GM21381 (cell line): Measurements from ENCODE around the gene AMD1.
"Not testable (repeated sequence)": the region's sequence is repeated elsewhere in the genome, so short reads cannot be mapped to it uniquely, and the experiment has no call there.

Experiments
- ATAC-seq: cut with Tn5 transposase; IDR thresholded peaks from one replicate; pipeline ENCODE4 v1.9.1; 2021; ENCODE audit warnings: mild to moderate bottlenecking, moderate library complexity; ENCODE audit not compliant: unreplicated experiment

AMD1 gene

DNA sequence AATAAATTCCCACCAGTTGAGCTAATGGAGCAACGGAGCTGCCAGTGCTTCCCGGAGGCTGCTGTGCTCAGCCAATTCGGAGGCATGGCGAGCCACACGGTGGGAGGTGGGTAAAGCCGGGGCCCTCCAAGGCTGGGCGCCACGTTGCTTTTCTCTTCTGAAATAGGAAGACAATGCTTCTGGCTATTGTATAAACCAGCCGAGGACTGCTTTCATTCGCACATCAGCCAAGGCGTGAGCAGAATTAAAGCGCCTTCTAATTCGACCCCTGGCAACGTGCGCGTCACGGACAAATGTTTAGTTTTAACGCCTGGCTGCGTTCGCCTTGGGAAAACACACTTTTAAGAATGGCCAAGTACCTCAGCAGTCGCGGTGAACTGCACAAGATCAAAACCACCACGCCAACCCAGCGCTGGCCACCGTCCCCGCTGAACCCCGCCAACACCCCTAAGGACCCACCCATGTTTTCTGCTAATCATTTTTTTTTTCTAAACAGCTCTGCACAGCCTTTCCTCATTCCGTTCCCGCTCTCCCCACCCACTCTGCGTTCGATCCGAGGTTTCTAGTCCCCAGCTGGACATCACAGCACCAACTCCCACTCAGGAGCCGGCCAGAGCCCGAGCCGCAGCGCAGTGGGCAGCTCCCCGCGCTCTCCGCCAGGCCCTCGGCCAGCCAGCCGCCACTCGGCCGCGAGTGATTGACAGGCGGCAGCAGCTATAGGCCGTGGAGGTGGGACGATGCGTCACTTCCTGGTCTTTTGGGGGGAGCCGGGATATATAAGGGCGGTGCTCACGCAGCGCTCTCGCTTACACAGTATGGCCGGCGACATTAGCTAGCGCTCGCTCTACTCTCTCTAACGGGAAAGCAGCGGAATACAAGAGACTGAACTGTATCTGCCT is at the start of gene AMD1:
Gene AMD1 (plus strand): TSS at position 805 of the 899 bp plus-strand sequence. CDS start 321 bp downstream, outside the sequence.
- peak; percentile 72 for ATAC-seq

DNA sequence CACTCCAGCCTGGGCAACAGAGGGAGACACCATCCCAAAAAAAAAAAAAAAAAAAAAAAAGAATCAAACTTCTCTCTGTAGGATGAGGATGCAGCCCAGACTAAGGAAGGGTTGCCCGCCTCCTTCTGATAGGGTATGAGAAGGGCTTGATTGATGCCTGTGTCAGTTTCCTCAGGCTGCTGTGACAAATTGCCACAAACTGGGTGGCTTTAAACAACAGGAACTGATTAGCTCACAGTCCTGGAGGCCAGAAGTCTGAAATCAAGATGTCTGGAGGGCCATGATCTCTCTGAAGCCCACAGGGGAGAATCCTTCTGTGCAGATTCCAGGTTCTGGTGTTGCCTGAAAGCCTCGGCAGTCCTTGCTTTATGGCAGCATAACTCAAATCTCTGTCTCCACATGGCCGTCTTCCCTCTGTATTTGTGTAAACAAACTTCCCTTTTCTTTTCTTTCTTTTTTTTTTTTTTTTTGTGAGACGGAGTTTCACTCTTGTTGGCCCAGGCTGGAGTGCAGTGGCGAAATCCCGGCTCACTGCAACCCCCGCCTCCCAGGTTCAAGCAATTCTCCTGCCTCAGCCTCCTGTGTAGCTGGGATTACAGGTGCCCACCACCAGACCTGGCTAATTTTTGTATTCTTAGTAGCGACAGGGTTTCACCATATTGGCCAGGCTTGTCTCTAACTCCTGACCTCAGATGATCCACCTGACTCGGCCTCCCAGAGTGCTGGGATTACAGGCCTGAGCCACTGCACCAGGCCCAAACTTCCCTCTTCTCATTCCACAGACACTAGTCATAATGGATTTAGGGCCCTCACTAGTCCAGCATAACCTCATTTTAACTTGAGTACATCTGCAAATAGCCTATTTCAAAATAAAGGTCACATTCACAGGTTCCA is 48.1 kb upstream of the AMD1 start:
- no peak for ATAC-seq

DNA sequence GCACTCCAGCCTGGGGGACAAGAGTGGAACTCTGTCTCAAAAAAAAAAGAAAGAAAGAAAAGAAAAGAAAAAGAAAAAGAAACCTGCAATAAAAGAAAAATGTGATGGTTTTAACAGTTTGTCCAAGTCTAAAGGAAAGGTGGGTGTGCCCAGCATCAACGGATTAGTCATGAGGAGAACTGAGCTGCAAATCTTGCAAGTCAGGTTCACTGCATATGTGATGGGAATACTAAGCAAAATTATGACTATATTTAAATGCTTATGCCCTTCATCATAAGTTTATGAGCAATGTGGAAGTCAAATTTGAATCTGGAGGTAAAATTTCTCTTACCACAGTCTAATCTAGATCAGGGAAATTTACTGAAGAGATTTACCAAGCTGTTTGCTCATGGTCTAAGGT is 46.2 kb upstream of the AMD1 start:
- ATAC-seq = no peak

DNA sequence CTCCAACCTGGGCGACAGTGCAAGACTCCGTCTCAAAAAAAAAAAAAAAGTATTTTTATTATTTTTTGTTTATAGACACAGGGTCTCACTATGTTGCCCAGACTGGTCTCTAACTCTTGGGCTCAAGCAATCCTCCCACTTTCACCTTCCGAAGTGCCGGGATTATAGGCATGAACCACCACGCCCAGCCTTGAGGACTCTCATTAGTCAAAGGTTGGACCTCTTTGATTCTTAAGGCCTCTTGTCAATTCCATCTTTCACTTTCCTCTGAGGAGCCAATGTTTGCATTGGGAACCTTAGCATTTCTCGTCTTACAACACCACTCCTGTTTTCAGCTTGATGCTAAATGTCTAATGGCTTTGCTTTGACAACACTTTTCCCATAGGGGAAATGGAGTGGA is 43.2 kb upstream of the AMD1 start:
- ATAC-seq = no peak

DNA sequence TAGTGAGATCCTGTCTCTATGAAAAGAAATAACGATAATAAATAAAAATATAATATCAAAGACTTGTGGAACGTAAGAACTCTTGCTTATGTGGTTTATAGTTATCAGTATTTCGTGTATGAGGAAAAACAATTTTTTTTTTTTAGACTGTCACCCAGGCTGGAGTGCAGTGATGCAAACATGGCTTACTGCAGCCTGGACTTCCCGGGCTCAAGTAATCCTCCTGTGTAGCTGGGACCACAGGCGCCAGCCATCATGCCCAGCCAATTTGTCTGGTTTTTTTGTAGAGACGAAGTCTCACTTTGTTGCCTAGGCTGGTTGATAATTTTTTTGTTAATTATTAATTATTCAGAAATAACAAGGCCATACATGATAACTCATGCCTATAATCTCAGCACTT is 40.8 kb upstream of the AMD1 start:
- no peak for ATAC-seq

DNA sequence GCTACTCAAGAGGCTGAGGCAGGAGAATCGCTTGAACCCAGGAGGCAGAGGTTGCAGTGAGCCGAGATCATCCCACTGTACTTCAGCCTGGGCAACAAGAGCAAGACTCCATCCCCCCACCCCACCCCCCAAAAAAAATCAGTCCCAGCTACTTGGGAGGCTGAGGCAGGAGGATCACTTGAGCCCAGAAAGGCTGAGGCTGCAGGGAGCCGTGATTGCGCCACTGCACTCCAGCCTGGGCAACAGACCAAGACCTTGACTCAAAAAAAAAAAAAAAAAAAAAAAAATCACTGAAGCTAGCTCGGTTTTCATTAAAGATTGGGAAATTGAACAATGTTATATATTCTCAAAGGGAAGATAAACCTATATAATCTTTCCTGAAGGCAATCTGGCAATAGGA is 38.8 kb upstream of the AMD1 start:
- ATAC-seq = not testable (repeated sequence)

DNA sequence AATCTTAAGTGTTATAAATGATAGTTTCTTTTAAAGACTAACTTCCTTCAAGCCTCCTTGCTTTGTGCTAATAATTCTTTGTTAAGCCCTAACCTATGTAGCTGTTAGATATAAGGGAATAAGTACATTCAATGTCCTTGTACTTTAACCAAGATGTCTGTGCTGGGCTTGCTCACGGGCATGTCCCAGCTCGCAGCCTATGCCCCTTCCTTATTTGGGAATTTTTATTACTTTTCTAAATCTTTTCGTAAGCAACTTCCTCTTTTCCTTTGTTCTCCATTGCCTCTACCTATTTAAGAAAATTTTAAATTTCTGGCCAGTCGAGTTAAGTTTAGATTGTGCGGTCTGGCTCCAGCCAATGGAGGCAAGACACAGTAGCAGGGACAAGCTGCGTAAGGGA is 33.3 kb upstream of the AMD1 start:
- ATAC-seq = no peak

DNA sequence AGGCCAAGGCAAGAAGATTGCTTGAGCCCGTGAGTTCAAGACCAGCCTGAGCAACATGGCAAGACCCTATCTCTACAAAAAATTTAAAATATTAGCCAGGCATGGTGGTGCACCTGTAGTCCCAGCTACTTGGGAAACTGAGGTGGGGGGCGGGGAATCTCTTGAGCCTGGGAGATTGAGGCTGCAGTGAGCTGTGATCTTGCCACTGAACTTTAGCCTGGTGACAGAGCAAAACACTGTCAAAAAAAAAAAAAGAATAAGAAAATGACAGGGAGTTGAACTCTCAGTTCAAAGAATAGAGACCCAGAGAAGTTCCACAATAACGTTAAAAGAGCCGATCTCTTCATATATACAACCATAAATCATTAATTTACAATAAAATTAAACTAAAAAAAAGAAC is 24.8 kb upstream of the AMD1 start:
- ATAC-seq = no peak

DNA sequence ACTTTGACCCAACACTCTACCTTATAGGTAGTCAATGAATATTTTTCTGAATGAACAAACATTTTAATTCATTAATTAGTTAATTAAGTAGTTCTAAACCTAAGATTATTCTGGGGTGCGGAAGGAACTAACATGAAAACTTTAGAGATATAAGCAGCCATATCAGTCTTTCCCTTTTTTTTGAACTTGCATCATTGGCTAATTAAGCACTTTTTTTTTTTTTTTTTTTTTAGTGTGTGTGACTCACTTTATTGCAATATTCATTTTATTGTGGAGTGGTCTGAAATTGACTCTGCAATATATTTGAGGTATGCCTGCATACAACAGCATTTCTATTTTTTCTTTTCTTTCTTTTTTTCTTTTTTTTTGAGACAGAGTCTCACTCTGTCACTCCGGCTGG is 21.8 kb upstream of the AMD1 start:
- no peak for ATAC-seq

DNA sequence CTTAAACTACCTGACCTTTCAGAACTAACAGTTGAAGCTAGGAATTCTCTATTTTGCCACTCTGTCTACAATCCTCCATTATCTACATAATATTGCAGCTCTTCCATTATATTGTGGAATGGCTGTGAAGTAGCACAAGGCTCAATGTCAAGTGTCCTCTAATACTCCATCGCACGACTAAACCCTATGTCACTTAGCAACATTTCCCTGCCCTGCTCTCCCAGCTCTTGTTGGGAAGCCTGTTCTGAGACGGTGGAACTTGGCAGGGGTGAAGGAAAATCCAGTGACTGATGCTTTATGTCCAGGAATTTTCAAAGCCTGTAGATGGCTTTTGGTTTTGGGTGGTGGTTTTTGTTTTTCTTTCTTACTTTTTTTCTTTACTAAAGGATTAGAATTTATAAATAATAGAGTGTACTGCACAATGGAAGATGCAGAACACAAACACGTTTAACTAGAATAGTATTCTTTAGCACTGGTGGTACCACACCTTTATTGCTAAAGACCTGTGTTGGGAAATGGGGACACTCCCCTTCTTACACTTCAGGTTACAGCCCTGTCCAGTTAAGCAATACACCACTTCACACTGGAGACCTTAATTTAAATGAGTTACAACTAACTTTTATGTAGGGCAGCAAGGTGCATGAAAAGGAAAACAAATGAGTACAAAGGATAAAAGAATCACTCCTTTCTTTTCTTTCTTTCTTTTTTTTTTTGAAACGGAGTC is 20.7 kb upstream of the AMD1 start:
- no peak for ATAC-seq

DNA sequence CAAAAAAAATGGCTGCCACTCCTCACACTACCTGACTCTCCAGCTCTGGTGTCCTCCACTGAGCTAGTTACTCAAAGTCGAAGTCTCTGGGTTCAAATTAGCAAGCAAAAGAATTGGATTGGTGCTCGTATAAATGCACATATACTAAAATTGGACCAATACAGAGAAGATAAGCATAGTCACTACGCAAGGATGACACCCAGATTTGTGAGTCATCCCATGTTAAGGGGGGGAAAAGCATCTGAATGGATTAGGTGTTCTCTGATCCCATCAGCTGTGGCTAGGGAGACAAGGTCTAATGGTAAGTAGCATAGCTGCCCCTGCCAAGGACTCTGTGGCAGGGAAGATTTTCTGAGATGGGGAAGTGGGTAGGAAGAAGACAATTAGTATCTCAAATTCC is 18.3 kb upstream of the AMD1 start:
- no peak for ATAC-seq

DNA sequence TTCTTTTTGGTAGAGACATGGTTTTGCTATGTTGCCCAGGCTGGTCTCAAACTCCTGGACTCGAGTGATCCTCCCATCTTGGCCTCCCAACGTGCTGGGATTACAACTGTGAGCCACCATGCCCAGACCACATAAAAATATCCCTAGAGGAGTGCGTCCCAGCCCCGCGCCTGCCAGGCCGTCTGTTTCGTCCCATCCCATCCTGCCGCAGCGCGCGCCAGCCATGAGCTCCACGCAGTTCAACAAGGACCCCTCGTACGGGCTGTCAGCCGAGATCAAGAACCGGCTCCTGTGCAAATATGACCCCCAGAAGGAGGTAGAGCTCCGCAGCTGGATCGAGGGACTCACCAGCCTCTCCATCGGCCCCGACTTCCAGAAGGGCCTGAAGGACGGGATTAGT is 16.6 kb upstream of the AMD1 start:
- no peak for ATAC-seq

DNA sequence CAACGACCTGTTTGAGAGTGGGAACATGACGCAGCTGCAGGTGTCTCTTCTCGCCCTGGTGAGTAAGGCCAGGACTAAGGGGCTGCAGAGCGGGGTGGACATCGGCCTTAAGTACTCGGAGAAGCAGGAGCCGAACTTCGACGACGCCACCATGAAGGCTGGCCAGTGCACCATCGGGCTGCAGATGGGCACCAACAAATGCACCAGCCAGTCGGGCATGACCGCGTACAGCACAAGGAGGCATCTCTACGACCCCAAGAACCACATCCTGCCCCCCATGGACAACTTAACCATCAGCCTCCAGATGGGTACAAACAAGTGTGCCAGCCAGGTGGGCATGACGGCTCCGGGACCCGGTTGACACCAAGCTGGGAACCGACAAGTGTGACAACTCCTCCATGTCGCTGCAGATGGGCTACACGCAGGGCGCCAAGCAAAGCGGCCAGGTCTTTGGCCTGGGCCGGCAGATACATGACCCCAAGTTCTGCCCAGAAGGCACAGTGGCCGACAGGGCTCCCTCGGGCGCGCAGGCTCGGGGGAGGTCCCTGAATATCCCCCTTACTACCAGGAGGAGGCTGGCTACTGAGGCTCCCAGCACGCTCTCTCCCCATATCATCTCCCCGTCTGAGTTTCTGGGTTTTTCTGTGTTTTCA is 15.9 kb upstream of the AMD1 start:
- no peak for ATAC-seq

DNA sequence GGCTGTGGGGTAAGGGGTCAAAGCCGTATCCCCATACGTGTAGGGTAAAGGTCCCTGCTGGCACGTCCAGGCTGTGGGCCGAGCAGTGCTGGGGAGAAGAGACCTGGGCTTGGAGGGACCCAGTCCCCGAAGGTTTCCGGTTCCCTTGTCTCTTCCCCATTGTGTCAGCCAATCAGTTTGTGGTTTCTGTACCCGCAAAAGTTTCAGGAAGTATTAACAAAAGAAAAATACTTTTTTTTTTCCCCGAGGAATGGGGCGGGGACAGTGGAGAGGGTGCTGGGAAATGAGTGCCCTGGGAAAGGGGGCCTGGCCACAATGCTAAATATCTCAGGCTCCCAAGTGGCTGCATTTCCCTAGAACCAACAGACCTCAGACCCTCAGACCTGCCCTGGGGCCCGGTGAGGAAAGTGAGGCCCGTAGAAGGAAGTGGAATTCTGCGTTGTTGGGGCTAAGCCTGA is 15.2 kb upstream of the AMD1 start:
- ATAC-seq = no peak

DNA sequence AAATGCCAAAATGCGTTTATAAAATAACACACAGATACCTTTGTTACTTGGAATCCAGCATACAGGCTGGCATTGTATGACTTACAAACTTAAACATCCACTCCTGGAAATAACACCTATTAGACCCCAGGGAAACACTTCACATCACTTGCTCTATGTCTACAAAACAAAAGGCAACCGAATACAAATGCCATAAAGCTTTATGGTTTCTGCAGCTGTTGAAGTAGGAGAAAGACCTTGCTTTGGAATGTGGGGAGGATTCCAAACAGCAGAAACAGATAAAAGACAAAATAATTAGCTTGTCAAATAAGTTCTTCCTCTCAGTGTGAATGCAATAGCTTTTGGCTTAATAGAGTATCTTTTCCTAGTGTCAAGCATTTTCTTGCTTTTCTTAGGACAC is 9.8 kb upstream of the AMD1 start:
- ATAC-seq = no peak

DNA sequence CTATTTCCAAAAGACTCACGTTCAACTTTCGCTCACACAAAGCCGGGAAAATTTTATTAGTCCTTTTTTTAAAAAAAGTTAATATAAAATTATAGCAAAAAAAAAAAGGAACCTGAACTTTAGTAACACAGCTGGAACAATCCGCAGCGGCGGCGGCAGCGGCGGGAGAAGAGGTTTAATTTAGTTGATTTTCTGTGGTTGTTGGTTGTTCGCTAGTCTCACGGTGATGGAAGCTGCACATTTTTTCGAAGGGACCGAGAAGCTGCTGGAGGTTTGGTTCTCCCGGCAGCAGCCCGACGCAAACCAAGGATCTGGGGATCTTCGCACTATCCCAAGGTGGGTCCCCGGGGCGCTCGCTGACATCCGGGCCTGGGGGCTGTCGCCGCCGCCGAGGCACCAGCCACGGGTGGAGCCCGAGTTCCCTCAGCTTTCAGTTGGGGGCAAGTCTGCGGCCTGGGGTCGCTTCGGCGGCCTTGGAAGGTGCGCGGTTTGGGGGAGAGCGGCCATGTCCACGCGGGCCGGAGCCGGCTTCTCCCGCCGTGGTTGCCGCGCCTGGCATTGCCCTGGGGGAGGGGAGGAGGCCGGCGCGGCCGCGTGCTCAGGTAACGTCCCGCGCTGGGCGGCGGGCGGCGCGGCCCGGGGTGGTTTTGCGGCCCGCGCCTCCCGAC is 429 bp downstream of the AMD1 start:
- peak; percentile 8 for ATAC-seq

DNA sequence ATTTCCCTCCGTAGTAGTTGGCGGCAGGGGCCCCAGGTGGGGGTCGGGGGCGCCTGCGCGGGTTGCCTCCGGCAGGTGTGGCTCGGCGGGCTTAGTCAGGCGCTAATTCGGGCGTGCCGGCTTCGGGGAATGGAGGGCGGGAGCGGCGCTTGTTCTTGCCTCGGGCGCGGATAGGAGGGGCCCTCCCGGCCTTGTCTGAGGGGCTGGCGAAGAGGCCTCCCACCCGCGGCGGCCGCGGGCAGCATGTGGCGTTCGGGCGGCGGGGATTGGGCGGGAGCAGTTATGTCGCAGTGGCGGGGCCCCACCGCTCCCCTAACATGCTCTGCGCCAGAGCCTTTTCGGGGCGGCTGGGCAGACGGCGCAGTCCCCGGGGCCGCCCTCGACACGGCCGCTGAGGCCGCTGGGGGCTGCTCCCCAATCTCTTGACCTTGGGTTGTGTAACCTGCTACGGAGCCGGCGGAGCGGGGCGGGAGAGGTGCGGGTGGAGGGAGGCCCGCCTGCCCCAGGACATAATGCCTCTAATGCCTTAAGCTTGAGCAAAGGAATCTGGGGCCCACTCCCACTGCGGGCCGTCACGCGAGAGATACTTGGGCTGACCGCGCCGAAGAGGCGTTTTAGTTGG is 1.1 kb downstream of the AMD1 start:
- ATAC-seq = peak; percentile 5

DNA sequence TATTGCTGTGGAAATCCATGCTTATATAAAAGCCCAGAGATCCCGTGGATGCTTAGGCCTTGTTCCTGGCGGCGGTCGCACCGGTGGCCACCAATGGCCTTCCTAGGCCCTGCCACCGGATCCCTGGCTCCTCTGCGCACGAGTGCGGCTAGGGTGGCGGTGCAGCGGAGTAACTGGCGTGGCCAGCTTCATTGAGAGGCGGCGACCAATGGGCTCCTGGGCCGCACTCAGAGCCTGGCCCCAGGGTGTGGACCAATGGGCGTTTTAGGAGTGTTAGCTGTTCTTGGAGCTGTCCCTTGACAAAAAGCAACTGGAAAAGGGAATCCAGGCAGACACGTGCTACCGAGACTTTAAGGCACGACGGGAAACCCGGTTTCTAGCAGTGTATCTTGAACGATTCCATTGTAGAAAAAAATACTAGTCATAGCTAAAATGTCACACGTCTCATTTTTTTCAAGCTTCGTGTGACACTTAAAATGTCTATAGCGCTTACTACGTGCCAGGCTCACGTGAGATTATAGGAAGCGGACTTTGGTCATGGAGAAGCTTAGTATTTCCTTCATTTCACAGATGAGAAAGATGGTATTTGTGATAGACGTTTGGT is 1.7 kb downstream of the AMD1 start:
- peak; percentile 37 for ATAC-seq
